Measurements from ENCODE around the gene GARIN5B.

- no peak for TF ChIP-seq POLR2A (IDR thresholded peaks at IDR 0.05)
- TF ChIP-seq CTCF (IDR thresholded peaks at IDR 0.05): no peak
These were observed 29.2 kb downstream of the GARIN5B start for GRCh38 chr19:55333870-55334269.

Data from adrenal gland (tissue), 5 donors.